ENCODE measurements around the gene SIX2. TPM values are rescaled to one million over a fixed set of nuclear protein-coding genes. Genes with fewer than 3 reads are reported as not detected.

SIX2 gene
- total and polyA plus RNA-seq, 2 donors (not counting 3 experiments of a cell fraction or from before 2014, with no cell fraction given), result 0.24 to 0.54 TPM

DNA sequence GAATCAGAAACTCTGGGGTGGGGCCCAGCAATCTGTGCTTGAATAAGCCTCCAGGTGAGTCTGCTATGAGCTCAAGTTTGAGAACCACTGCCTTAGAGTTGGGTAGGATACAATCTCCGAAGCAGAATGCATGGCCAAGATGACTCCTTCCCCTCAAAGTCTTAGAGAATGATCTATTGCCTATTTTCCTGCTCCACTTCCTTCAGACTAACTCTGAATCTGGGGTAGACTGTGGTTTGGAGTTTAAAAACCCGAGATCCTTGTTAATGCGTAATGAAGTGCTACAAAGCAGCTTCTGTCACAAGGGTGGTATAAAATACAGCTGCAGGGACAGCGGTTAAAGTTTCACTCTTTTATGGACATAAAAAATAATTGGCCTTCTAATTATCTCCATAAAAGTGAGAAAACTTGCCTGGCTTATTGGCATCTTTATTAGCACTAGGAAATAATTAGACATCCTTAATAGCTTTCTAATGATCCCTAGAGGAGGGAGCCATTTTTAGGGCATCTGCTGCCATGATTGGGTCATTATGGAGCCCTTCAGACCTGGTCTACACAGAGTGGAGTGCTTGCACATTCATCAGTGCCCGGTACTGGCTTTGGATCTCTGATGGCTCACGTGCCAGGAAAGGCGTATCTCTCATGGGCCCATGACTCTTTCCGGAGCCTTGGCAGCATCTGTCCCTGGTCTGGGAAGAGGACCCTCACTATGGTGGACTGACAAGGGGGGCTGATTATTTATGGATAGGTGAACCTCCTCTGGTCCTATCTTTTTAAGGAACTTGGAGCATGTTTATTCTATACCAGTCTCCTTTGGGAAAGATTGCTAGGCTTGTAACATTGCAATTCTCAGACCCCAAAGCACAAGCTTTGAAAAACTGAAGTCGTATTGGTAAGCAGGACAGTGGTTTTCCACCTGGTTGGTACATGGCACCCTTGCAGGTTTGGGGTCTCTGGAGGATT, 28.2 kb downstream of the SIX2 start:
- POLR2A ChIA-PET, result no interaction called here
- H3K4me2 ChIP-seq (ENCODE audit: insufficient read depth, low read length), result no peak overlapping the region
- no peak for TF ChIP-seq FOS (IDR thresholded peaks at IDR 0.05; ENCODE audit: borderline replicate concordance, insufficient read depth, low read length)
- TF ChIP-seq POLR2AphosphoS5 (IDR thresholded peaks at IDR 0.05; ENCODE audit: insufficient read depth, low read depth, low read length), result no peak
- TF ChIP-seq, protein P1, sequence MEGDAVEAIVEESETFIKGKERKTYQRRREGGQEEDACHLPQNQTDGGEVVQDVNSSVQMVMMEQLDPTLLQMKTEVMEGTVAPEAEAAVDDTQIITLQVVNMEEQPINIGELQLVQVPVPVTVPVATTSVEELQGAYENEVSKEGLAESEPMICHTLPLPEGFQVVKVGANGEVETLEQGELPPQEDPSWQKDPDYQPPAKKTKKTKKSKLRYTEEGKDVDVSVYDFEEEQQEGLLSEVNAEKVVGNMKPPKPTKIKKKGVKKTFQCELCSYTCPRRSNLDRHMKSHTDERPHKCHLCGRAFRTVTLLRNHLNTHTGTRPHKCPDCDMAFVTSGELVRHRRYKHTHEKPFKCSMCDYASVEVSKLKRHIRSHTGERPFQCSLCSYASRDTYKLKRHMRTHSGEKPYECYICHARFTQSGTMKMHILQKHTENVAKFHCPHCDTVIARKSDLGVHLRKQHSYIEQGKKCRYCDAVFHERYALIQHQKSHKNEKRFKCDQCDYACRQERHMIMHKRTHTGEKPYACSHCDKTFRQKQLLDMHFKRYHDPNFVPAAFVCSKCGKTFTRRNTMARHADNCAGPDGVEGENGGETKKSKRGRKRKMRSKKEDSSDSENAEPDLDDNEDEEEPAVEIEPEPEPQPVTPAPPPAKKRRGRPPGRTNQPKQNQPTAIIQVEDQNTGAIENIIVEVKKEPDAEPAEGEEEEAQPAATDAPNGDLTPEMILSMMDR (IDR thresholded peaks at IDR 0.05; ENCODE audit: extremely low read depth in 1 of 2, insufficient read depth in 1 of 2, low read depth in 1 of 2, low read length in 2 of 2), result no peak
- TF ChIP-seq, protein P2, sequence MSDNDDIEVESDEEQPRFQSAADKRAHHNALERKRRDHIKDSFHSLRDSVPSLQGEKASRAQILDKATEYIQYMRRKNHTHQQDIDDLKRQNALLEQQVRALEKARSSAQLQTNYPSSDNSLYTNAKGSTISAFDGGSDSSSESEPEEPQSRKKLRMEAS (IDR thresholded peaks at IDR 0.05; ENCODE audit: insufficient read depth, insufficient read length), result no peak
- no peak for TF ChIP-seq POLR2A (IDR thresholded peaks at IDR 0.05; ENCODE audit: low read depth, low read length)
- TF ChIP-seq JUN (IDR thresholded peaks at IDR 0.05; ENCODE audit: borderline replicate concordance, insufficient read depth, insufficient read length, low read depth), result no peak
- TF ChIP-seq GATA2 (IDR thresholded peaks at IDR 0.05; ENCODE audit: insufficient read depth, insufficient read length, low read depth, low read length), result no peak
- no peak for TF ChIP-seq EZH2 (IDR thresholded peaks at IDR 0.05; ENCODE audit: borderline replicate concordance, low read depth, low read length, severe bottlenecking)
- TF ChIP-seq MYC (IDR thresholded peaks at IDR 0.05; ENCODE audit: low read depth, low read length), result no peak
- intact Hi-C loops (cut with micrococcal nuclease) (loop anchor here (1.0 to 5.0 kb wide), 6 partner anchors 33 to 955 kb away; no protein-coding TSS in a partner anchor), dilution Hi-C loops (cut with MboI; ENCODE audit: extremely low pct_ligation_motif_present, low sequenced_read_pairs) (no loop called here)
- DNase-seq (ENCODE audit: low read depth, low spot score) (no peak), FAIRE-seq (no peak)
- H3K4me1 ChIP-seq (ENCODE audit: control insufficient read depth, extremely low read depth, insufficient read depth, low read length), result no peaks in the 10 kb centered on the region
- H3K27ac ChIP-seq (ENCODE audit: insufficient read depth, low read depth, low read length), result no peak overlapping the region
- H3K79me2 ChIP-seq (ENCODE audit: control insufficient read depth, insufficient read depth, low read length), result no peaks in the 10 kb centered on the region
- H2AFZ ChIP-seq (ENCODE audit: low read depth, low read length), result no peak overlapping the region
- no peaks in the 10 kb centered on the region for H3K36me3 ChIP-seq (ENCODE audit: control insufficient read depth in 2 of 2, extremely low read depth in 1 of 2, insufficient read depth in 2 of 2, low read length in 2 of 2)
- H3K9me3 ChIP-seq (replicated peaks; ENCODE audit: control insufficient read depth, insufficient read depth, low read length), result no peaks in the 10 kb centered on the region
- no peaks in the 10 kb centered on the region for H3K9me1 ChIP-seq (replicated peaks; ENCODE audit: control insufficient read depth, extremely low read depth, insufficient read depth, low read length)
- H3K4me3 ChIP-seq (replicated peaks in 1 of 3; ENCODE audit: insufficient read depth in 1 of 3, low read depth in 1 of 3, low read length in 3 of 3), result no peak overlapping the region
- peaks cover 5 to 9% of the 10 kb centered on the region in 2 experiments for H3K27me3 ChIP-seq (ENCODE audit: control insufficient read depth in 2 of 2, insufficient read depth in 2 of 2, low read length in 2 of 2)
- BruUV-seq (replicated peaks), result no TSS peak
- no peak overlapping the region for H3K9ac ChIP-seq (replicated peaks; ENCODE audit: extremely low read depth, insufficient read depth, low read length)
- CTCF ChIA-PET, result interaction anchor here (0.7 to 8.2 kb wide), 63 partner anchors 10 to 661 kb away, joined by 3 to 315 read pairs (median 4); partner anchors contain the start of genes SIX2 and SRBD1
- H4K20me1 ChIP-seq (replicated peaks; ENCODE audit: control insufficient read depth, extremely low read depth, insufficient read depth, low read length), result no peaks in the 10 kb centered on the region

Measured in endothelial cell of umbilical vein (primary cell).